ENCODE data around the gene NR3C1.

Gene NR3C1

GRCh38 chr5:143261748-143262392 is 141.6 kb downstream of the NR3C1 start:
- peak; percentile 75 for DNase-seq (ENCODE audit: low read depth)

GRCh38 chr5:143259254-143259605 is 144.3 kb downstream of the NR3C1 start:
- no peak for DNase-seq (ENCODE audit: low read depth)

- DNase-seq (ENCODE audit: low read depth), result no peak
Observed at GRCh38 chr5:143258559-143259253, 144.8 kb downstream of the NR3C1 start.

GRCh38 chr5:143254819-143255218 is 148.7 kb downstream of the NR3C1 start:
- DNase-seq (ENCODE audit: low read depth), result no peak

GRCh38 chr5:143251946-143252345 is 151.5 kb downstream of the NR3C1 start:
- no peak for DNase-seq (ENCODE audit: low read depth)

- DNase-seq (ENCODE audit: low read depth), result no peak
Observed at GRCh38 chr5:143251190-143251589, 152.3 kb downstream of the NR3C1 start.

GRCh38 chr5:143249851-143250250 is 153.6 kb downstream of the NR3C1 start:
- DNase-seq (ENCODE audit: low read depth), result no peak

GRCh38 chr5:143248822-143249579 is 154.5 kb downstream of the NR3C1 start:
- DNase-seq (ENCODE audit: low read depth), result peak; percentile 70

- DNase-seq (ENCODE audit: low read depth), result peak; percentile 54
Observed at GRCh38 chr5:143248391-143248790, 155.1 kb downstream of the NR3C1 start.

- DNase-seq (ENCODE audit: low read depth), result no peak
Observed at GRCh38 chr5:143247134-143247815, 156.2 kb downstream of the NR3C1 start.

GRCh38 chr5:143245929-143246561 is 157.4 kb downstream of the NR3C1 start:
- DNase-seq (ENCODE audit: low read depth), result peak; percentile 80

GRCh38 chr5:143244990-143245389 is 158.5 kb downstream of the NR3C1 start:
- no peak for DNase-seq (ENCODE audit: low read depth)

- peak; percentile 96 for DNase-seq (ENCODE audit: low read depth)
Observed at GRCh38 chr5:143244000-143244736, 159.3 kb downstream of the NR3C1 start.

- no peak for DNase-seq (ENCODE audit: low read depth)
Observed at GRCh38 chr5:143243103-143243502, 160.4 kb downstream of the NR3C1 start.

GRCh38 chr5:143241892-143242291 is 161.6 kb downstream of the NR3C1 start:
- DNase-seq (ENCODE audit: low read depth), result no peak

GRCh38 chr5:143239882-143240518 is 163.5 kb downstream of the NR3C1 start:
- DNase-seq (ENCODE audit: low read depth), result no peak

- DNase-seq (ENCODE audit: low read depth), result no peak
Observed at GRCh38 chr5:143238620-143239019, 164.9 kb downstream of the NR3C1 start.

GRCh38 chr5:143237664-143238063 is 165.8 kb downstream of the NR3C1 start:
- DNase-seq (ENCODE audit: low read depth), result no peak

- no peak for DNase-seq (ENCODE audit: low read depth)
Observed at GRCh38 chr5:143236682-143237081, 166.8 kb downstream of the NR3C1 start.

- DNase-seq (ENCODE audit: low read depth), result peak; percentile 71
Observed at GRCh38 chr5:143235423-143235822, 168.1 kb downstream of the NR3C1 start.
